WERI-Rb-1 (cell line): ENCODE data around the gene DNAAF5.

Source experiments
- DNase-seq: peaks from one replicate; pipeline ENCODE4 v3.0.0-alpha.2; 2020
- H3K27ac ChIP-seq: fragments of 250-450 bp; sonication (Bioruptor Pico); 2 replicates; pipeline ENCODE4 v1.5.1; 2020; ENCODE audit warnings: mild to moderate bottlenecking, moderate library complexity
- H3K27me3 ChIP-seq: fragments of 250-450 bp; sonication (Bioruptor Pico); 2 replicates; pipeline ENCODE4 v1.5.1; 2021; ENCODE audit warnings: mild to moderate bottlenecking, low read depth, moderate library complexity; ENCODE audit not compliant: insufficient read depth, severe bottlenecking
- H3K36me3 ChIP-seq: fragments of 250-450 bp; sonication (Bioruptor Pico); 2 replicates; pipeline ENCODE4 v1.5.1; 2020; ENCODE audit warnings: mild to moderate bottlenecking, moderate library complexity
- H3K4me3 ChIP-seq: 2 replicates; pipeline ENCODE4 v1.5.1; 2011; ENCODE audit warnings: low read depth, mild to moderate bottlenecking, control low read depth, low read length
- H3K9me3 ChIP-seq: fragments of 250-450 bp; sonication (Bioruptor Pico); 2 replicates; pipeline ENCODE4 v1.5.1; 2021; ENCODE audit warnings: mild to moderate bottlenecking, moderate library complexity; ENCODE audit not compliant: severe bottlenecking
- TF ChIP-seq, protein P1 (sequence below): IDR thresholded peaks from 2 replicates; pipeline ENCODE4 v1.5.1; 2011; ENCODE audit warnings: low read depth, mild to moderate bottlenecking, control low read depth, inconsistent platforms, low read length

The DNAAF5 gene

DNA sequence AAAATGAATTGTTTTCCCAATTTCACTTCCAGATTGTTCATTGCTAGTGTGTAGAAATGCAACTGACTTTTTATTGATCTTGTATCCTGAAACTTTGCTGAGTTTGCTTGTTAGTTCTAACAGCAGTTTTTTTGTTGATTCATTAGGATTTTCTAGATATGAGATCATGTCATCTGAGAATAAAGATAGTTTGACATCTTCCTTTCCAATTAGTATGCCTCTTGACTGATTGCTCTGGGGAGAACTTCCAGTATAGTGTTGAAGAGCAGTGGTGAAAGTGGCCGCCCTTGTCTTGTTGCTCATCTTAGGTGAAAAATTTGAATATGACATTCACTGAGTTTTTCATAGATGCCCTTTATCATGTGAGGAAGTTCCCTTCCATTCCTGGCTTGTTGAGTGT is 93.8 kb downstream of the DNAAF5 start:
- Histone ChIP-seq H3K27me3 (no peaks in the 10 kb centered on the region), H3K9me3 (peaks cover 3% of the 10 kb centered on the region), H3K4me3 (no peak overlapping the region), H3K36me3 (peaks cover 34% of the 10 kb centered on the region), H3K27ac (no peak overlapping the region)
- DNase-seq: no peak
- TF ChIP-seq, protein P1, sequence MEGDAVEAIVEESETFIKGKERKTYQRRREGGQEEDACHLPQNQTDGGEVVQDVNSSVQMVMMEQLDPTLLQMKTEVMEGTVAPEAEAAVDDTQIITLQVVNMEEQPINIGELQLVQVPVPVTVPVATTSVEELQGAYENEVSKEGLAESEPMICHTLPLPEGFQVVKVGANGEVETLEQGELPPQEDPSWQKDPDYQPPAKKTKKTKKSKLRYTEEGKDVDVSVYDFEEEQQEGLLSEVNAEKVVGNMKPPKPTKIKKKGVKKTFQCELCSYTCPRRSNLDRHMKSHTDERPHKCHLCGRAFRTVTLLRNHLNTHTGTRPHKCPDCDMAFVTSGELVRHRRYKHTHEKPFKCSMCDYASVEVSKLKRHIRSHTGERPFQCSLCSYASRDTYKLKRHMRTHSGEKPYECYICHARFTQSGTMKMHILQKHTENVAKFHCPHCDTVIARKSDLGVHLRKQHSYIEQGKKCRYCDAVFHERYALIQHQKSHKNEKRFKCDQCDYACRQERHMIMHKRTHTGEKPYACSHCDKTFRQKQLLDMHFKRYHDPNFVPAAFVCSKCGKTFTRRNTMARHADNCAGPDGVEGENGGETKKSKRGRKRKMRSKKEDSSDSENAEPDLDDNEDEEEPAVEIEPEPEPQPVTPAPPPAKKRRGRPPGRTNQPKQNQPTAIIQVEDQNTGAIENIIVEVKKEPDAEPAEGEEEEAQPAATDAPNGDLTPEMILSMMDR: no peak

DNA sequence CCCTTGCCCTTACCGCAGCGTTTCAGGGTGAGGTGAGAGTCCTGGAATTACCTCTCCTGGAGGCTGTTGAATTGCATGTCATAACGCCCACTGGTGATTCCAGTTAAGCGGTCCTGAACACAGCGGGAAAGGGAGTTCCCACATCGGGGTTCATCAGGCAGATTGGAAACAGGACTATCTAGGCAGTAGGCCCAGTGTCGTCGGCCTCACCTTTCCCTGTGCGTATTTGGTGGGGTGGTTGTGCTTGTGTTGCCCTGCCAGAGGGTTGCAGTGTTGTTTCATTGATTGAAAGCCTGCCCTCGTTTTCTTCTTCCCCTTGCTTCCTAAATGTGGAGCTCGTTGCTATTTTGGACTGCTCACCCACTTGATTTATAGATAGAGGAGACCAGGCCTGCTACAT is 95.2 kb downstream of the DNAAF5 start:
- Histone ChIP-seq H3K4me3 (no peak overlapping the region), H3K9me3 (peaks cover 3% of the 10 kb centered on the region), H3K27me3 (no peaks in the 10 kb centered on the region), H3K36me3 (peaks cover 34% of the 10 kb centered on the region), H3K27ac (no peak overlapping the region)
- no peak for DNase-seq
- TF ChIP-seq, protein P1: no peak

DNA sequence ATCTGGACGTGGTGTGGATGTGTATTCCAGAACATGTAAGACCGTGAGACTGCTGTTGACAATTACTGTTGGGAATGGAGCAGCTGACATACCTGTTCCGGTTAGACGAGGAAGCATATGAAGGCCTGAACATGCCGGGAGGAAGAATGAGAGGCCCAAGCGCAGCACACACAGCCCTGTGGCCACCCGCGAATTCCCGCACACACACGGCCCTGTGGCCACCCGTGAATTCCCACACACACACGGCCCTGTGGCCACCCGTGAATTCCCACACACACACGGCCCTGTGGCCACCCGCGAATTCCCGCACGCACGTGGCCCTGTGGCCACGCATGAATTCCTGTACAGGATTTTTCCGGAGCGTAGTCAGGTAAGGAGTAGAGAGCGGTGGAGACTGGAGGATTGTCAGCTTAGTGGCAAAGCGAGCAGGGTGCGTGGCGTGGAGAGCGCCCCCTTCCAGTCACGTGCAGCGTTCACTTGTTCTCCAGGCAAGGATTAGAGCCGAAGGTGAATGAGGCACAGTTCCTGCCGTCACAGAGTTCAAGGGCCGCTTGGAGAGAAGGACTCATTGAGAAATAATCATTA is 96.3 kb downstream of the DNAAF5 start:
- Histone ChIP-seq H3K4me3 (no peak overlapping the region), H3K27me3 (no peaks in the 10 kb centered on the region), H3K9me3 (peaks cover 3% of the 10 kb centered on the region), H3K27ac (no peak overlapping the region), H3K36me3 (peaks cover 33% of the 10 kb centered on the region)
- DNase-seq: peak; percentile 48
- TF ChIP-seq, protein P1: peak; percentile 68

DNA sequence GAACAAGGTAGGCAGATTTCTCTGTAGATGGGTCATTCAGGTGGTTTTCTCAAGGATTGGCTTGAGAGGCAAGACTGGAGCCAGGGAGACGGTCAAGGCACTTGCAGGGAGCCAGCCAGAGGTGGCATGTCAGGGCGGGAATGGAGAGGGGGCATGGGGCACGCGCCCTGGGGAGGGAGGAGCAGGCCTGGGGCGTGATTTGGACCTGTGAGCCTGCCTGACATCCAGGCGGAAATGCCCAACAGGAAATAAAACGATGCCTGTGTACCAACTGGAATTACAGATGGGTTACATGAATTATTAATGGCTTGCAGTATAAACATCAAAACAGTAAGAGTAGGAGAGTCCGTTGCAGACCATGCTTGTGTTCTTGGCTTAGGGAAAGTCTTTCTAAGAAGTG is 97.2 kb downstream of the DNAAF5 start:
- H3K4me3 ChIP-seq: no peak overlapping the region
- H3K36me3 ChIP-seq: peaks cover 28% of the 10 kb centered on the region
- TF ChIP-seq, protein P1: no peak
- H3K27me3 ChIP-seq: no peaks in the 10 kb centered on the region
- no peak for DNase-seq
- H3K27ac ChIP-seq: no peak overlapping the region
- H3K9me3 ChIP-seq: no peaks in the 10 kb centered on the region

DNA sequence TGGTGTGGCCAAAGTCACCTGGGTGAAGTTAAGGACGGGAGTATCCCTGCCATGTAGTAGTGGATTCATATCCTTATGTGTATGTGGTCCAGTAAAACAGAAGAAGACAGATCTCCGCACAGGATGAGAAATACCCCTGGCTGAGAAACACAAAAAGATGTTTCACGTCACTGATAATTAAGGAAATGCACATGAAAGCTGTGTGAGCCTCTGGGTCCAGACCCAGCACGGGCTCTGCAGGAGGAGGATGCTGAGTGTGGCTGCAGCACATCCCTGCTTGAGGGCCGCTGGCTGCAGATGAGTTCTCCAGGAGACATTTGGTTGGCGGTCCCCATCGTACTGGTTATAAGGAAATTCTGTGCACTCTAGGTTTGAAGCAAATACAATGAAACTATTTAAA is 97.6 kb downstream of the DNAAF5 start:
- H3K9me3 ChIP-seq: no peaks in the 10 kb centered on the region
- no peak for DNase-seq
- TF ChIP-seq, protein P1: no peak
- H3K27me3 ChIP-seq: no peaks in the 10 kb centered on the region
- H3K36me3 ChIP-seq: peaks cover 28% of the 10 kb centered on the region
- no peak overlapping the region for H3K4me3 ChIP-seq
- no peak overlapping the region for H3K27ac ChIP-seq

DNA sequence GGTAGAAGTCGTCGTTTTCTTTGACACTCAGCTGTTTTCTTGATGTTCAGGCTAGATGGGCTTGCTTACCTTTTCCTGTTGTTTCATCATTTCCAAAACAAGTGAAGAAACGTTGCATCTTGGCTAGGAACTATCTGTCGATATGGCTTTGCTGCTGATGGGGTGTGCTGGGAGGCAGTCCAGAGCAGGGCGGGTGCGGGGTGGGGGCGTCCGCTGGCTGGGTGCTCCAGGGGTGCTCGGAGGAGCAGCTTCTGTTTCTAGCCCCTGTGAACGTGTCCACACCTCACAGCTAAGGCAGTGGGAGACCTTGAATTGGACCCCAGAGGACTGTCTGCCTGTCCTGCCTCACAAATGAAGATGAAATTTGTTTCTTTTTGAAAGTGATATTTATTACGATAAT is 98.2 kb downstream of the DNAAF5 start:
- no peak overlapping the region for H3K4me3 ChIP-seq

More for the DNA sequence above, 98.2 kb downstream of the DNAAF5 start:
- no peaks in the 10 kb centered on the region for H3K27me3 ChIP-seq
- no peak overlapping the region for H3K27ac ChIP-seq
- H3K9me3 ChIP-seq: no peaks in the 10 kb centered on the region
- DNase-seq: no peak
- TF ChIP-seq, protein P1: no peak
- peaks cover 26% of the 10 kb centered on the region for H3K36me3 ChIP-seq
